GM13977 (cell line): Measurements from ENCODE around the gene SNX1.
A peak's percentile ranks its signal among the peaks of the same experiment; 100 is the strongest.

Experiments used
- DNase-seq: peaks from one replicate; pipeline ENCODE4 v3.0.0; 2012; ENCODE audit warnings: low spot score
- CTCF ChIP-seq: IDR thresholded peaks from 2 replicates; pipeline ENCODE4 v1.5.1; 2012; ENCODE audit warnings: mild to moderate bottlenecking, control low read depth; ENCODE audit not compliant: insufficient read depth; ENCODE audit errors: extremely low read depth, missing control alignments
- in situ Hi-C: fragments of 300-500 bp; cut with MboI; formaldehyde crosslinking; loops from one replicate; pipeline ENCODE4 v1.12.0; 2022; ENCODE audit warnings: low sequenced_read_pairs, low pct_unique_long_range_greater_than_20kb, mixed read lengths, inconsistent platforms; ENCODE audit not compliant: unreplicated experiment

The SNX1 gene

GRCh38 chr15:64149893-64150578, 54.3 kb downstream of the SNX1 start:
- in situ Hi-C loops: no loop called here
- TF ChIP-seq CTCF: no peak
- DNase-seq: no peak

- DNase-seq: peak; percentile 60
- TF ChIP-seq CTCF: peak; percentile 11
These were observed 56.1 kb downstream of the SNX1 start, which contains the start of gene SNX22 for GRCh38 chr15:64151727-64152506. SNX22 (plus strand) TSS chr15:64151731; CDS start chr15:64151776, 45 bp downstream.

GRCh38 chr15:64152507-64153387, 57.0 kb downstream of the SNX1 start:
- DNase-seq: peak; percentile 65
- no peak for TF ChIP-seq CTCF
- in situ Hi-C loops: no loop called here

More at GRCh38 chr15:64151727-64152506, 56.1 kb downstream of the SNX1 start, which contains the start of gene SNX22:
- in situ Hi-C loops: no loop called here

DNA sequence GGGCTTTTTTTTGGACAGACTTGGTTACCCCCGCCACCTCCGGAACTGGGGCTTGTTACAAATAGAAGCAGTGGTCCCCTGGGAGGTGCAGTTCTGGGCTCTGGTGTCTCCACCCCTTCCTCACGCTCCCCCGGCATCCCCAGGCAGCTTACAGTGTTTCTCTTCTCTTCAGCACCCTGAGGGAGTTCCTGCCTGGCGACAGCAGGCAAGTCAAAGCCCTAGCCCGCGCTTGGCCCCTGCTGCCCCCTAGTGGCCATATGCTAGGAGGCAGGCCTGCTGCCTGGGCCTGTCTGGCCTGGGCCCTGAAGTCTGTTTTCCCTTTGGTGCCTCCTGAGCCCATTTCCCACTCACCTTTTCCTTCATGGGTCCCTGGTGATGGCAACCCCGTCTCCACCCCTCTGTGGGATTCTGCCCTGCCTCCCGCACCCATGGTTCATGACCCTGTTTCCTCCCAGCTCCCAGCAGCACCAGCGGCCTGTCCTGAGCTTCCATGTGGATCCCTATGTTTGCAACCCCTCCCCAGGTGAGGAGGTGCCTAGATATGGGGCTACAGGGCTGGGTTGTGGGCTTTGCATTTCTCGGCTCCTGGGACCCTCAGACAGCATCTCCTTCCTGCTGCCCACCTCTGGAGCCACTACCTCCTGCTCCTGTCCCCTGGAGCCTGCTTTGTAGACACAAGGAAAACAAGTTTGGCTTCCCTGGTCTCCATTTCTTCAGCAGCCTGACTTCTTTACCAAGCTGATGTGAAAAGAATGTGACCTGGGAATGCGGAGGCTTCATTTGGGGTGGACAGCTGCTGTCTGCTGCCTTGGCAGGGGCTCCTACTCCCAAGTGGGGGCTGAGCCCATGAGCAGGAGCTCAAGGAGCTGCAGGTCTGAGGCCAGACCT, 57.9 kb downstream of the SNX1 start:
- peak; percentile 95 for DNase-seq
- in situ Hi-C loops: no loop called here
- peak; percentile 100 for TF ChIP-seq CTCF

- in situ Hi-C loops: no loop called here
- no peak for TF ChIP-seq CTCF
- no peak for DNase-seq
These were observed 60.2 kb downstream of the SNX1 start for GRCh38 chr15:64155802-64156651.
